Activated T-cell treated with anti-CD3 and anti-CD28 coated beads for 1 hour (primary cell): ENCODE measurements around the gene CDH13.

Experiments
- DNase-seq: peaks from one replicate; pipeline ENCODE4 v3.0.0-alpha.2; 2020; ENCODE audit warnings: low read depth

The CDH13 gene

GRCh38 chr16:82699711-82700495 lies 73.1 kb downstream of the CDH13 start:
- no peak for DNase-seq

GRCh38 chr16:82700541-82701235 lies 73.9 kb downstream of the CDH13 start:
- DNase-seq: no peak

GRCh38 chr16:82701442-82701955 lies 74.7 kb downstream of the CDH13 start:
- no peak for DNase-seq

GRCh38 chr16:82703161-82703560 lies 76.4 kb downstream of the CDH13 start:
- no peak for DNase-seq

- no peak for DNase-seq
Observed at GRCh38 chr16:82703871-82704768, 77.4 kb downstream of the CDH13 start.

GRCh38 chr16:82709987-82710386 lies 83.2 kb downstream of the CDH13 start:
- DNase-seq: no peak

- no peak for DNase-seq
Observed at GRCh38 chr16:82713778-82714177, 87.0 kb downstream of the CDH13 start.

- no peak for DNase-seq
Observed at GRCh38 chr16:82715160-82715559, 88.4 kb downstream of the CDH13 start.

- DNase-seq: no peak
Observed at GRCh38 chr16:82715833-82716232, 89.1 kb downstream of the CDH13 start.

- no peak for DNase-seq
Observed at GRCh38 chr16:82716361-82716855, 89.6 kb downstream of the CDH13 start.

GRCh38 chr16:82720414-82720813 lies 93.6 kb downstream of the CDH13 start:
- no peak for DNase-seq

- no peak for DNase-seq
Observed at GRCh38 chr16:82726306-82726705, 99.5 kb downstream of the CDH13 start.

GRCh38 chr16:82728901-82729300 lies 102.1 kb downstream of the CDH13 start:
- no peak for DNase-seq

- no peak for DNase-seq
Observed at GRCh38 chr16:82730901-82731300, 104.1 kb downstream of the CDH13 start.

GRCh38 chr16:82732461-82732860 lies 105.7 kb downstream of the CDH13 start:
- DNase-seq: no peak

GRCh38 chr16:82735186-82735585 lies 108.4 kb downstream of the CDH13 start:
- DNase-seq: no peak

- no peak for DNase-seq
Observed at GRCh38 chr16:82735673-82736091, 108.9 kb downstream of the CDH13 start.

- no peak for DNase-seq
Observed at GRCh38 chr16:82736224-82736623, 109.5 kb downstream of the CDH13 start.

- no peak for DNase-seq
Observed at GRCh38 chr16:82738699-82739098, 111.9 kb downstream of the CDH13 start.

GRCh38 chr16:82741073-82741615 lies 114.4 kb downstream of the CDH13 start:
- no peak for DNase-seq

GRCh38 chr16:82744958-82745357 lies 118.2 kb downstream of the CDH13 start:
- DNase-seq: no peak

GRCh38 chr16:82748026-82748425 lies 121.3 kb downstream of the CDH13 start:
- no peak for DNase-seq
